Fibroblast of the conjunctiva (primary cell): ENCODE data around the gene CYTH3.
"Not testable (repeated sequence)": the region's sequence is repeated elsewhere in the genome, so short reads cannot be mapped to it uniquely, and the experiment has no call there.

ENCODE experiments used
- DNase-seq: peaks from one replicate; pipeline ENCODE4 v3.0.0-alpha.2; 2010; ENCODE audit warnings: low read depth

Gene CYTH3

GRCh38 chr7:6272481-6273323 is at the start of gene CYTH3:
CYTH3 (minus strand) TSS chr7:6272624; CDS start chr7:6272507, 117 bp downstream.
- DNase-seq: peak; percentile 49

GRCh38 chr7:6320791-6321190 is 48.4 kb upstream of the CYTH3 start:
- no peak for DNase-seq

- peak; percentile 80 for DNase-seq
These were observed 45.5 kb upstream of the CYTH3 start for GRCh38 chr7:6317797-6318438.

- no peak for DNase-seq
These were observed 43.8 kb upstream of the CYTH3 start for GRCh38 chr7:6316226-6316625.

- DNase-seq: no peak
These were observed 43.3 kb upstream of the CYTH3 start for GRCh38 chr7:6315746-6316145.

- no peak for DNase-seq
These were observed 38.0 kb upstream of the CYTH3 start for GRCh38 chr7:6310271-6310993.

- DNase-seq: no peak
These were observed 35.3 kb upstream of the CYTH3 start for GRCh38 chr7:6307762-6308161.

GRCh38 chr7:6306471-6306870 is 34.0 kb upstream of the CYTH3 start:
- DNase-seq: no peak

- no peak for DNase-seq
These were observed 32.9 kb upstream of the CYTH3 start for GRCh38 chr7:6305330-6305729.

GRCh38 chr7:6301446-6301845 is 29.0 kb upstream of the CYTH3 start:
- not testable (repeated sequence) for DNase-seq

- DNase-seq: no peak
These were observed 27.4 kb upstream of the CYTH3 start for GRCh38 chr7:6299774-6300173.

GRCh38 chr7:6294839-6295238 is 22.4 kb upstream of the CYTH3 start:
- no peak for DNase-seq

GRCh38 chr7:6293202-6293601 is 20.8 kb upstream of the CYTH3 start:
- DNase-seq: no peak

- not testable (repeated sequence) for DNase-seq
These were observed 19.5 kb upstream of the CYTH3 start for GRCh38 chr7:6291941-6292340.

- DNase-seq: no peak
These were observed 19.1 kb upstream of the CYTH3 start for GRCh38 chr7:6291531-6291930.

- no peak for DNase-seq
These were observed 17.9 kb upstream of the CYTH3 start for GRCh38 chr7:6290319-6290741.

- no peak for DNase-seq
These were observed 15.9 kb upstream of the CYTH3 start for GRCh38 chr7:6288270-6288860.

GRCh38 chr7:6286486-6286885 is 14.1 kb upstream of the CYTH3 start:
- no peak for DNase-seq

- DNase-seq: no peak
These were observed 12.3 kb upstream of the CYTH3 start for GRCh38 chr7:6284461-6285360.

GRCh38 chr7:6284055-6284400 is 11.6 kb upstream of the CYTH3 start:
- DNase-seq: no peak

- peak; percentile 51 for DNase-seq
These were observed 11.1 kb upstream of the CYTH3 start for GRCh38 chr7:6283391-6284054.
